Airway epithelial cell (primary cell): ENCODE results near the gene ATP6V1A. TPM values are rescaled to one million over a fixed set of nuclear protein-coding genes. Genes with fewer than 3 reads are reported as not detected.

Experiments used
- total RNA-seq: library from RNA; depleted of rRNA; stranded (reverse); fragments of >200 nt; gene quantifications from 2 replicates; pipeline ENCODE4 v1.2.3, GENCODE V29; 2015

The ATP6V1A gene
- 60.2 and 61.9 TPM in 2 replicates for total RNA-seq

GRCh38 chr3:113746548-113747282 lies at the start of gene ATP6V1A:
TSS of gene ATP6V1A (plus strand) at chr3:113747035. CDS start at chr3:113778754, 31,719 bp downstream.

DNA sequence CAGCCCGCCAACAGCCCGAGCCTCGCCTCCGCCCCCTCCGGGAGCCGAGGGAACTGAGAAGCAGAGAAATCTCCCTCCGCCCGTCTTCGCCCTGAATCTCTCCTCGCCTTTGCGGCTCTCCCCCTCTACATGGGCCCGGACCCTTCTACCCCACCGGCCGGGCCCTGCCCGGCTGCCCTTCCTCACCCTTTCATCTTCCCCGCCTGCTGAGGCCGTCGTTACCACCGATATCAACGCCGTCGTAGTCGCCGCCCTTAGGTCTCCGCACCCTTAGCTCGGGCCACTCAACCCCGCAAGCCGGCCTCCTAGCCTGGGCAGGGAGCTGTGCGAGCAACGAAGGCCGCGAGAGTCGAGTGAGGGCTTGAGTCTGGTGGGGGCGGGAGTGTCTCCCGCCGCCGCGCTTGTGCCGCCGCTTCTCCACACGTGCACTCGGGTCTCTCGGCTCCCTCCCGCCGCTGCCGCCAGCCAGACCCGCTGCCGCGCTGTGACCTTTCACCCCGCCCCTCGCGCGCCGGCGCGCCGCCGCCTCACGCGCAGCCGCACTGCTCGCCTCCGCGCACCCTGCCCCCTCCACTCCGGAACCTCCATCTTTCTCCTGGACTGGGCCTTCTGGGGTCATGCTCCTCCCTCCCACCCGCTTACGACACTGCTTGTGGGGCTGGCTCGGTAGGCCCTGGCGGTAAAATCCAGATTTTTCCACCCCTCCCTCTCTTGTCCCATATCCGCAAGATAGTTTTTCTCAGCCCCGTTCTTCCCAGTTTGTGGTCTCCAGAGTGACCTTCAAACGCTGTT lies 883 bp upstream of the ATP6V1A start, which contains the start of gene NAA50:
TSS of gene NAA50 (minus strand) at position 494 of the 792 bp plus-strand sequence. CDS start at position 194, 300 bp downstream.

DNA sequence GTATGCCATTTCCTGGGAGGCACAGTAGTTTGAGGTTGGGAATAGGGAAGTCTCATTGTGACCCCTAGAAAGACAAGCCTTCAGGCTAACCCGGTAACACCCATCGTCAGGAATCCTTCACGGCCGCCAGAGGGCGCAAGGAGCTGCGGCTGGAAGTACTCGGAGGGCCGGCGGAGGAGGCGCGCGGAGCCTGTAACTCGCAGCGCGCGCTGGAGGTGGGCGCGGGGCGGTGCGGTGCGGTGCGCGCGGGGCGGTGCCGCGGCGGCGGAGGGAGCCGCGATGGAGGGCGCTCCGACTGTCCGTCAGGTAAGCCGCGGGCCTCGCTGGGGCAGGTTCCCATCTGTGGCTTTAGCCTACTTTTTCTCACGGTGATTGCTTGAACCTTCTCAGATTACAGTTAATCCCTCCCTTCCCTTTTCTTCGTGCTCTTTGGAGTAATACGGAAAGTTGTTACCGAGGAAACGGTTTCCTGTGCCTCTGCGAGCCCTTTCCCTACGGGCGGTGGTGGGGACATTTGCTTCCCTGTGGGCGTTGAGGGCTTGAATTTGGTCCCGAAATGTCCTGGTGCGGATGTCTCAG lies 91.9 kb downstream of the ATP6V1A start, which contains the start of gene GRAMD1C:
TSS of gene GRAMD1C (plus strand) at position 158 of the 579 bp plus-strand sequence. CDS start at position 280, 122 bp downstream.

Other genes with a start within 250 kb of the ATP6V1A start
- gene SPICE1, start 231.9 kb upstream of the ATP6V1A start, total RNA-seq = 12.9 and 26.7 TPM in 2 replicates
- 1.4 and 3.7 TPM in 2 replicates for gene SIDT1, start 214.5 kb upstream of the ATP6V1A start, total RNA-seq
- 3.5 and 9.0 TPM in 2 replicates for gene USF3, start 50.4 kb upstream of the ATP6V1A start, total RNA-seq
- gene NAA50, start 786 bp upstream of the ATP6V1A start, total RNA-seq = 186 and 192 TPM in 2 replicates
- 1.4 and 1.7 TPM in 2 replicates for gene GRAMD1C, start 91.8 kb downstream of the ATP6V1A start, total RNA-seq
- 0.49 and 2.3 TPM in 2 replicates for gene ZDHHC23, start 201.0 kb downstream of the ATP6V1A start, total RNA-seq